Endometrial microvascular endothelial cells (primary cell): ENCODE results near the gene CDK14. TPM values are rescaled to one million over a fixed set of nuclear protein-coding genes. Genes with fewer than 3 reads are reported as not detected.
"Not testable (repeated sequence)": the region's sequence is repeated elsewhere in the genome, so short reads cannot be mapped to it uniquely, and the experiment has no call there.

ENCODE experiments used
- in situ Hi-C: cut with HindIII; loops from 2 replicates; pipeline ENCODE4 v1.10.0; 2017; ENCODE audit warnings: low sequenced_read_pairs, low pct_unique_long_range_greater_than_20kb; ENCODE audit errors: inconsistent ontology term
- total RNA-seq: library from RNA; depleted of rRNA; stranded (reverse); fragments of >200 nt; gene quantifications from one replicate; pipeline ENCODE4 v1.2.3, GENCODE V29; 2015; ENCODE audit errors: inconsistent ontology term

The CDK14 gene
- total RNA-seq, 1 donor from 2014 or later: 7.2 TPM

GRCh38 chr7:90625051-90625450 lies 28.9 kb downstream of the CDK14 start:
- in situ Hi-C loops: no loop called here

GRCh38 chr7:90625562-90625961 lies 29.4 kb downstream of the CDK14 start:
- in situ Hi-C loops: no loop called here

DNA sequence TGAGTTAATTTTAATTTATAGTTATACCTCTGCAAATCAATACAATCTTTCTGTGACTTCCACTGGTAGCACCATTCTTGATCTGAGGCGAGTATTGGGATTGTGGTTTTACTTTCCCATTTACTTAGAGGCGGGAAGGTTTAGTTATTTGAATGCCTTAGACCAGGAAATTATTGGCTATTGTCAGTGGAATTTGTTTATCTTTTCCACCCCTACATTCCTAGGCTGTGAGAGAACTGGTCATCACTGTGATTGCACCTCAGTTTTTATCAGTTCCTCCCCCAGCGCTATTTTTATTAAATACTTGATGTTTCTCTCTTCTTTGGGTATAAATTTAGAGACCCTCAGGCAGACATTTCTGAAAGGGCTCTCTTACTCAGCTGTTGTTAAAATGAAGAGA lies 29.9 kb downstream of the CDK14 start:
- in situ Hi-C loops: no loop called here

GRCh38 chr7:90629297-90629918 lies 33.3 kb downstream of the CDK14 start:
- in situ Hi-C loops: no loop called here

DNA sequence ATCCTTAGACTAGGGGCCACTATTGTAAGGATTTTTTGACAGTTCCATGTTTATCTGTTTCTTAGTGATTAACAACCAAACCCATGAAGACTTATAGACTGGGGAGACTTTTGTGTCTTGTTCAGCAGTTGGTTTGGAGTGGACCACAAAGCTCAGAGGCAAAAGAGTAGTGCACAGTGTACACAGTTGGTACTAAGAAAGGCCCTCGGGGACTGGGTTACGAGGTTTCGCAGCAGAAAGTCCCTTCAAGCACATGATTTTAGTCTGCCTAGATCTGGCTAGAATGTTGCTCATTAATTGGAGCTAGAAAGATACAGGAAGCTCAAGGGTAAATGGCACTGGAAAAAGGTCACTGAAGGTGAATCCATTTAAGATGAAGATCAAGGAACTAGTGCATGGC lies 35.4 kb downstream of the CDK14 start:
- in situ Hi-C loops: no loop called here

- in situ Hi-C loops: not testable (repeated sequence)
These were observed 43.6 kb downstream of the CDK14 start for GRCh38 chr7:90639683-90640082.

DNA sequence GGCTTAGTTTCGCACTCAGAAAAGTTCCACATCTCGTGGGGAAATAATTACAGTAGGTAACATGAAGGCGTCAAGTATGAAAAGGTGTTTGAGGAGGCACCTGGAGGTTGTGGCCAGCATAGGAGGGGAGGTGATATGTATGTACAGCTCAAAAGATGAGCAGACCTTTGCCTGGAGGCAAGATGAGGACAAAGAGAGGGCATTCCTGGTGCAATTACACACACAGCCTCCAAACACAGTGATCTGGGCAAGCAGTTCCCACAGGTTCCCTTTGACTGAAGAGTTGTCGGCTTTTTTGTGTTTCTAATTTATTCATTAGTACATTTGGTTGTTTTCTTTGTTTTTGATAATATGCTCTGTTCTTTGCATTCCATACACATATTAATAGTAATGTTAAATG lies 46.9 kb downstream of the CDK14 start:
- in situ Hi-C loops: no loop called here

GRCh38 chr7:90645784-90646183 lies 49.7 kb downstream of the CDK14 start:
- in situ Hi-C loops: no loop called here

DNA sequence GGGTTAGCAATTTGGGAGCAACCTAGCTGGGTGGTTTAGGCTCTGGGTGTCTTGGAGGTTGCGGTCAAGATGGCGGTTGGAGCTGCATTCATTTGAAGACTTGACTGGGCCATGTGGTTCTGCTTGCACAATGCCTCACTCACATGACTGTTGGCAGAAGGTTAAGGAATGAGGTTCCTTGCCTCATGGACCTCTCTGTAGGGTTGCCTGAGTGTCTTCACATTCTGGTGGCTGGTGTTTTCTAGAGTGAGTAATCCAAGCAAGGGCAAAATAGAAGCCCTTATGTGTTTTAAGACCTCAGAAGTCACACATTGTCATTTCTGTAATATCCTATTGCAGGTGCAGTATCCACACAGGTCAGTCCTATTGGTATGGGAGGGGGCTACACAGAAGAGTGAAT lies 52.0 kb downstream of the CDK14 start:
- in situ Hi-C loops: no loop called here

- in situ Hi-C loops: no loop called here
These were observed 52.7 kb downstream of the CDK14 start for GRCh38 chr7:90648834-90649233.

DNA sequence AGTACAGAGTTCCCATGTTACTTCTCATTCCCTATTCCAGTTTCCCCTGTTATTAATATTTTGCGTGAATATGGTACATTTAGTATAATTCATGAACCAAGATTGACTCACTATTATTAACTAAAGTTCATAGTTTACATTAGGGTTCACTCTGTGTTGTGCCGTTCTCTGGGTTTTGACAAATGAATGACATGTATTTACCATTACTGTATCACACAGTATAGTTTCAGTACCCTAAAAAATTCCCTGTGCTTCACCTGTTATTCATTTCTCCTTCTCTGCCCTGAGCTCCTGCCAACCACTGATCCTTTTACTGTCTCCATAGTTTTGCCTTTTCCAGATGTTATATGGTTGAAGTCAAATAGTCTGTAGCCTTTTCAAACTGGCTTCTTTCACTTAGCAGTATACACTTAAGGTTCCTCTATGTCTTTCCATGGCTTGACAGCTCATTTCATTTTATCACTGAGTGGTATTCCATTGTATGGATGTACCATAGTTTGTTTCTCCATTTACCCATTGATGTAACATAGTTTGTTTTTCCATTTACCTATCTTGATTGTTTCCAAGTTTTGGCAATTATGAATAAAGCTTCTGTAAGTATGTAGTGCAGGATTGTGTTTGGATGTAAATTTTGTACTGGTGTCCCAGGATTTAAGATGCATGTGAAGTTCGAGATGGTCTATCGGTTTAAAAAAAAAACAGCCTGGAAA lies 58.8 kb downstream of the CDK14 start:
- in situ Hi-C loops: no loop called here

- in situ Hi-C loops: no loop called here
These were observed 59.4 kb downstream of the CDK14 start for GRCh38 chr7:90655566-90655965.

DNA sequence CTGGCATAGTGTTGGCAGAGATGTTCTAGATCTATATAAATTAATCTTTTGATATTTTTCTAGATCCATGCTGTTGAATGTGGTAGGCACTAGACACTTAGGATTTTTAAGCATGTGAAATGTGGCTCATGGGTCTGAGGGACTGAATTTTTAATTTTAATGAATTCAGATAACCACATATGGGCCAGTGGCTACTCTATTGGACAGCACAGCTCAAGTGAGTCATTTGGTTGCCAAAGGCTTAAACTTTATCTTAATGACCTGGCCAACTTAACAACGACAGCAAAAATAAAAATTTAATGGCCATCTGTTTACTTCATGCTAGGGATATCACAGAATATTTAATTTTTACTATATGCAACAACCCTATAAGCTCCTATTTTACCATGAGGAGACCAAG lies 61.4 kb downstream of the CDK14 start:
- in situ Hi-C loops: no loop called here

GRCh38 chr7:90660100-90660499 lies 64.0 kb downstream of the CDK14 start:
- in situ Hi-C loops: no loop called here

GRCh38 chr7:90660819-90661218 lies 64.7 kb downstream of the CDK14 start:
- in situ Hi-C loops: no loop called here

GRCh38 chr7:90661290-90662151 lies 65.4 kb downstream of the CDK14 start:
- in situ Hi-C loops: no loop called here

- in situ Hi-C loops: no loop called here
These were observed 67.1 kb downstream of the CDK14 start for GRCh38 chr7:90663176-90663575.

GRCh38 chr7:90666186-90666585 lies 70.1 kb downstream of the CDK14 start:
- in situ Hi-C loops: no loop called here

DNA sequence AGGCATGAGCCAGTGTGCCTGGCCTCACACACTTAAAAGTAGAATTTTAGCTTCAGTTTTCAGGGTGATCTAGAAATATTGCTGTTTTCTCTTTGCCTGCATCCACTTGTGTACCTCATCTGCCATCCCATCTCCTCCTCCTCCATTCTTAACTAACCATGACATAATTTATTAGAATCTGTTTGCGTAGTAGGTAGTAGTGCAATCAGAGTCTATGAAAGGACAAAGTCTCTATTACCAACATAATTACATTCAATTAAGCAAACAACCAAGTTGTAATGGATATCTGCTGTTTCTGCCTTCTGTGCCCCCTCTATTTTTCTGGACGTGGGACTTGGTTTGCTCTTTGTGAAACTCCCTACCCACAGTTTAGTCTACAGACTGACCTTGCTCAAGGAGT lies 72.9 kb downstream of the CDK14 start:
- in situ Hi-C loops: no loop called here

GRCh38 chr7:90669492-90669891 lies 73.4 kb downstream of the CDK14 start:
- in situ Hi-C loops: no loop called here
